ENCODE measurements around the gene SCAMP2. TPM values are rescaled to one million over a fixed set of nuclear protein-coding genes. Genes with fewer than 3 reads are reported as not detected.

Gene SCAMP2, protein sequence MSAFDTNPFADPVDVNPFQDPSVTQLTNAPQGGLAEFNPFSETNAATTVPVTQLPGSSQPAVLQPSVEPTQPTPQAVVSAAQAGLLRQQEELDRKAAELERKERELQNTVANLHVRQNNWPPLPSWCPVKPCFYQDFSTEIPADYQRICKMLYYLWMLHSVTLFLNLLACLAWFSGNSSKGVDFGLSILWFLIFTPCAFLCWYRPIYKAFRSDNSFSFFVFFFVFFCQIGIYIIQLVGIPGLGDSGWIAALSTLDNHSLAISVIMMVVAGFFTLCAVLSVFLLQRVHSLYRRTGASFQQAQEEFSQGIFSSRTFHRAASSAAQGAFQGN
- 57.7 to 69.5 TPM (median 66.9 TPM) in 5 replicates for total RNA-seq (2022; extraction: Qiagen RNA extraction)

DNA sequence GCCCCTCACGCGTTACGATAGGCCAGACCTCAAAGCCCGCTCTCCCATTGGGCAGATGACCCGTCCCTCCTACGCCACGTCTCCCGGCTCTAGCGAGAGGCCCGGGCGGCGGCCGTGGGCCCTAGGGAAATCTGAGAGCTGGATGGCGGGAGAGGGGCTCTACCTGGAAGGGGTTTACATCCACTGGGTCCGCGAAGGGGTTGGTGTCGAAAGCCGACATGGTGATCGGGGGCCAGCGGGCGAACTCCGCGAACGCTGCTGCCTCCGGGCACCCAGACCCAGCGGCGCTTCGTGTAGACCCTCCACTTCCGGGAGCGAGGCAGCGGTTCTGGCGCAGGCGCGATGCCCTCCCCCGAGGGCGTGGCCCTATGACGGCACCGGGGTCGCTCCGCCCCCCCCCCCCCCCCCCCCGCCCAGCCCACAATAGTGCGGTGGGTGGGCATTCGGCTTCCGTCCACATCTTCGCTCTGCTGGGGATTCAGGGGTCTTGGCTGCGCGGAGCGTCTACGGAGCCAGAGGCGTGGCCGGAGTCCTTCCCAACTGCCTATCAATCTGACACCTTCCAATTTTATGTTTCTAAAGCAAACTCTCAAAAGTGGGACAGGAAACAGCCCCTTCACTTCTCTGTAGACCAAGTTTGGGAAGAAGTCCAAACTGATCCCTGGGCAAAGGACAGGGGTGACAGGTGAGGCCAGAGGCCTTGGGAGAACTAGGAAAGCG is at the start of gene SCAMP2:
Gene SCAMP2, minus strand, starts transcription at position 330 of the 720 bp plus-strand sequence. Its CDS starts 110 bp downstream, at position 220.

DNA sequence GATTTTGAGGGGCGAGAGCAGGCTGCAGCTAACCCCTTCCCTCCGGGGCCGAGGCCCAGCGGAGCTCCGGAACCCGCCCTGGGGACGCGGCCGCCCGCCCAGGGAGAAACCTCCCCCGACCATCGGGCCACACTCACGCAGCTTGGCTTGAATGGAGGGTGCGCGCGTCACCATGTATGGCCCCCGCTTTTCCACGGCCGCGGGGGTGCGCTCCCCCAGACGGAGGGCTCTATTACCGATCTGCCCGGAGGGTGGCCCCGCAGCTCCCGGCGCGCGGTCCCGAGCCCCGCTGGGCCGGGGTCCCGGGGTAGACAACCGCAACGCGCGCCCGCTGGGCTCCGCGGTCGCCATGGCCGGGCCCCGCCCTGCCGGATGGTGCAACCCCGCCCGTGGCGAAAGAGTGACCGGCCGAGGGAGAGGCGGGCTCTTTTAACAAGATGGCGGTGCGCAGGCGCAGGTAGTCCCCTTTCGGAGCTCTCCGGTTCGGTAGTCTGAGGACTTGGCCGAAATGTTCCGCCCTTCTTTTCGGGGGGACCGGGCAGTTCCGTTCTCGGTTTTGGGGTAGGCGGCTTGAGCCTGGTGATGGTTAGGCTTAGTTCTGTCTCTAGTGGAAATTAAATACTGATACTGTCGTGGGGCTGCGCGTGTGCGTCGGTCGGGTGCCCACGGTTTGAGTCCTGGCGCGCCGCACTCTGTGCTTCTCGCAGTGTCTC is 33.4 kb upstream of the SCAMP2 start, which contains the start of gene FAM219B:
Gene FAM219B, minus strand, starts transcription at position 402 of the 713 bp plus-strand sequence. Its CDS starts 51 bp downstream, at position 351.

DNA sequence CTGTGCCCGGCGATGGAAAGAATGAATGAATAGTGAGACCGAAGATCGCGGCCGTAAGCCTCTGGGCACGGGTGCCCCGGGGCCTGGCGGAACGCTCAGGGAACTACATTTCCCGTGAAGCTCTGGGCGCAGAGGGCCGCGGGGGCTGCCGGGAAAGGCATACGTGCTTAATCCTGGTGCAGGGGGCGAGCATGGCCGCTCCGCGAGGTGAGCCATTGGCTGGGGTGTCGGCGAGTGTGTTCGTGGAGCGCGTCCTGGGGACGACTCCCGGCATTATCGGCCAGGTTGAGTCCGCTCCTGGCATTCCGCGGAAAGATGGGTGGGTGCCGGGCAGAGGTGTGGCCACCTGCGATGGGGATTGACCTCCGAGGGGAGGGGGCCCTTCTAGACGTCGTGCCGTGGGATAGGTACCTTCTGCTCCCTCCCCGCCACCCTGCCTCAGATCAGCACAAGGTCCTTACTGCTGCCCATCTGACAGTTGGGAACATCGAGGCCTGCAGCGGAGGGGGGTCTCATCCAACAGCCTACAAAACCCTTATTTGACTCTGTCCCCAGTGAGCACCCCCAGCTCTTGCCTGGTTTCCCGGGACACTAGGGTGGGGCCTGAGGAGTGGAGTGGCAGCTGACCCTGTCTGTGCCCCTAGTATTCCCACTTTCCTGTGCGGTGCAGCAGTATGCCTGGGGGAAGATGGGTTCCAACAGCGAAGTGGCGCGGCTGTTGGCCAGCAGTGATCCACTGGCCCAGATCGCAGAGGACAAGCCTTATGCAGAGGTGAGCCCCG is 16.9 kb upstream of the SCAMP2 start, which contains the start of gene MPI:
Gene MPI, plus strand, starts transcription at position 160 of the 782 bp plus-strand sequence. Its CDS starts 32 bp downstream, at position 192.

DNA sequence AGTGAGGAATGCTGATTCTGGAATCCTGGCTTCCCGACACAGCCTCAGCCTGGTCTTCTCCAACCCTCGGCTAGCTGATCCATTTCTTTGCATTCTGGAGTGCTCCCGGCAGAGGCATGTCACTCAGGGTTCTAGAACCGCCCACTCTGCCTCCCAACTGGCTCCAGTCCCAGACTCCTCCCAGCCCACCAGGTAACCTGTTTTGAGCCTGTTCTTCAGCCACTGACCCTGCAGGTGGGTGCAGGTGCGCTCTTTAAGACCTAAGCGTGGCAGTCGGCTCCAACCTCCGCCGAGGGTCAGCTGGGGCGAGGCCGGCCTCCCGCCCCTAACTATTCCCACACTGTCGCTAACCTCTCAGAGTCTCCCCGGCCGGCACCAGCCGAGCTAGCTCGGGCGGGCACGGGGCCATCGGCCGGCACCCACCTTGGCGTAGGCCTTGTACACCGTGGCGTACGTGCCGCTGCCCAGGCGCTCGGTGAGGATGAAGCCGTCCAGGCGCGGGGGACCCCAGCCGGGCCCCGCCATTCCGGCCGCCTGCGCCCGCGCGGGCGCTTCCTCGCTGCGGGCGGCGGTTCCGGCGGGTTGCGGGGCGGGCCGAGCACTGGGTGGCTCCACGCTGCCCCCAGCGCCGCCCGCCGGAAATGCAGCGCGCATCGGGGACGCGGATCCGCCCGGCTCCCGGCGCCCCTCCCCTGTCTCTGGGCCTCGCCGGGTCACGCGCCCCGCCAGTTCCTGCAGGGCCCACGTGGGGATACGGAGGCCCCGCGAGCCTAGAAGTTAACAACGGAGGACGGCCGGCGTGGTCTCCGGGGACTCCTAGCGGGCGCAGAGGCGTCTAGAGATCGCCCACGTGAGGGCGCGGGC is 30.4 kb downstream of the SCAMP2 start, which contains the start of gene ULK3:
Gene ULK3, minus strand, starts transcription at position 576 of the 864 bp plus-strand sequence. Its CDS starts 51 bp downstream, at position 525.

DNA sequence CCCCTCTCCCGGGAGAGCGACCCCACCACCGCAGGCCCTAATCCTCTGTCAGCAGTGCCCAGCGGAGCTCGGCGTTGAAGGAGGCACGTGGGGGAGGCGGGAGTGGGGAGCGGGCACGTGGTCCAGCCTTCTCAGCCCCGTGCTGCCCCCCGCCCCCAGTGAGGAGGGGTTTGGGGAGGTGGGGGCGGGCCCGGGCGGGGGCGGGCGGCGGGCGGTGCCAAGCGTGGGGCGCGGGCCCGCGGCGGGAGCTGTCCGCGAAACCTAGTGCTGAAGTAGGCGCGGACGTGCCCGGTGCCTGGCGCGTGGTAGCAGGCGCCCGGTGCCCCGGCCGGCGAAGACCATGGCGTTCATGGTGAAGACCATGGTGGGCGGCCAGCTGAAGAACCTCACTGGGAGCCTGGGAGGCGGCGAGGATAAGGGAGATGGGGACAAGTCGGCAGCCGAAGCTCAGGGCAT is 46.8 kb downstream of the SCAMP2 start, which contains the start of gene CPLX3:
Gene CPLX3, plus strand, starts transcription at position 264 of the 456 bp plus-strand sequence. Its CDS starts 77 bp downstream, at position 341.

DNA sequence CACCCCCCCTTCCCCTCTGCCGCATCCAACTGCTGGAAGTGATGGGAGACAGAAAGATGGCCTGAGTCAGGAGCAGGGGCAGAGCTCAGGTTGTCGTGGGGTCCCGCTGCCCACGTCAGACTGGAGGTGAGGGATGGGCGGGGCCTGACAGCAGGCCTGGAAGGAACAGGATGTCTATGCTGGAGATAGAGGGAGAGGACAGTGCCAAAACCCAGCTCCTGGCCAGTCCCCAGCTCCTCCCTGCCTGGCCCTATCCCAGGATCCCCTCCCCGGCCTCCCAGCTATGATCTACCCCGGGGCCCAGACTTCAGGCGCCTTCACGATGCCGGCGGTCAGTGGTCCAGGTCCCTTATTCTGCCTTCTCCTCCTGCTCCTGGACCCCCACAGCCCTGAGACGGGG is 60.6 kb downstream of the SCAMP2 start, which contains the start of gene LMAN1L:
Gene LMAN1L, plus strand, starts transcription at position 303 of the 400 bp plus-strand sequence. Its CDS starts 20 bp downstream, at position 323.

Other genes starting within 250 kb of the SCAMP2 start
- gene EDC3, start 177.3 kb downstream of the SCAMP2 start, total RNA-seq (2022; extraction: Qiagen RNA extraction), result 20.3 to 24.5 TPM (median 22.7 TPM) in 5 replicates
- gene CYP1A1, start 147.8 kb downstream of the SCAMP2 start, total RNA-seq (2022; extraction: Qiagen RNA extraction), result 1.2 to 2.2 TPM (median 1.7 TPM) in 5 replicates
- not detected in 5 replicates for gene CYP1A2, start 124.5 kb downstream of the SCAMP2 start, total RNA-seq (2022; extraction: Qiagen RNA extraction)
- gene CSK, start 91.3 kb downstream of the SCAMP2 start, total RNA-seq (2022; extraction: Qiagen RNA extraction), result 63.3 to 70.0 TPM (median 63.8 TPM) in 5 replicates
- 0.02 to 0.06 TPM in 2 of 5 replicates, not detected in the others for gene LMAN1L, start 60.5 kb downstream of the SCAMP2 start, total RNA-seq (2022; extraction: Qiagen RNA extraction)
- not detected in 5 replicates for gene CPLX3, start 46.7 kb downstream of the SCAMP2 start, total RNA-seq (2022; extraction: Qiagen RNA extraction)
- 26.1 to 36.0 TPM (median 35.1 TPM) in 5 replicates for gene ULK3, start 30.2 kb downstream of the SCAMP2 start, total RNA-seq (2022; extraction: Qiagen RNA extraction)
- gene MPI, start 16.7 kb upstream of the SCAMP2 start, total RNA-seq (2022; extraction: Qiagen RNA extraction), result 28.0 to 42.3 TPM (median 33.9 TPM) in 5 replicates
- 32.1 to 39.1 TPM (median 35.7 TPM) in 5 replicates for gene FAM219B, start 33.5 kb upstream of the SCAMP2 start, total RNA-seq (2022; extraction: Qiagen RNA extraction)
- 449 to 627 TPM (median 566 TPM) in 5 replicates for gene COX5A, start 64.7 kb upstream of the SCAMP2 start, total RNA-seq (2022; extraction: Qiagen RNA extraction)
- 18.8 to 28.2 TPM (median 26.4 TPM) in 5 replicates for gene RPP25, start 83.4 kb upstream of the SCAMP2 start, total RNA-seq (2022; extraction: Qiagen RNA extraction)
- gene SCAMP5, start 122.2 kb upstream of the SCAMP2 start, total RNA-seq (2022; extraction: Qiagen RNA extraction), result 10.2 to 12.5 TPM (median 12.0 TPM) in 5 replicates
- gene PPCDC, start 150.2 kb upstream of the SCAMP2 start, total RNA-seq (2022; extraction: Qiagen RNA extraction), result 16.8 to 22.7 TPM (median 19.0 TPM) in 5 replicates